DND-41 (cell line): ENCODE data around the gene IMP4.

ENCODE experiments used
- ATAC-seq: fragments of 200-7000 bp; cut with Tn5 transposase; 3 replicates; pipeline ENCODE4 v1.9.1; 2021; ENCODE audit warnings: low read depth; ENCODE audit not compliant: insufficient read depth
- DNase-seq: peaks from one replicate; pipeline ENCODE4 v3.0.0-alpha.2; 2020
- H2AFZ ChIP-seq: 2 replicates; pipeline ENCODE4 v1.6.0; 2012; ENCODE audit warnings: low read depth, low read length
- H3K27ac ChIP-seq: 2 replicates; pipeline ENCODE4 v1.5.1; 2012; ENCODE audit warnings: low read length, inconsistent platforms
- H3K27me3 ChIP-seq: fragments of 200-600 bp; sonication (generic); 2 replicates; pipeline ENCODE4 v1.6.0; 2012; ENCODE audit warnings: low read length, mild to moderate bottlenecking, inconsistent platforms; ENCODE audit not compliant: insufficient read depth, poor library complexity
- H3K36me3 ChIP-seq: 2 replicates; pipeline ENCODE4 v1.5.1; 2012; ENCODE audit warnings: low read length, inconsistent platforms; ENCODE audit not compliant: insufficient read depth
- H3K4me1 ChIP-seq: 2 replicates; pipeline ENCODE4 v1.5.1; 2012; ENCODE audit warnings: mild to moderate bottlenecking, low read length; ENCODE audit not compliant: insufficient read depth
- H3K4me2 ChIP-seq: 2 replicates; pipeline ENCODE4 v1.6.0; 2012; ENCODE audit warnings: mild to moderate bottlenecking, moderate library complexity, low read length, inconsistent platforms; ENCODE audit not compliant: insufficient read depth
- H3K4me3 ChIP-seq, 2 experiments: fragments of 200-600 bp in 1 of 2; shearing (Covaris generic) in 1 of 2; 2 replicates each; pipeline ENCODE4 v1.5.1; 2012 to 2016; ENCODE audit warnings: inconsistent platforms in 2 of 2, low read length in 2 of 2, mild to moderate bottlenecking in 2 of 2, low read depth in 1 of 2, moderate library complexity in 1 of 2
- H3K79me2 ChIP-seq: 2 replicates; pipeline ENCODE4 v1.6.0; 2012; ENCODE audit warnings: low read length, inconsistent platforms; ENCODE audit not compliant: insufficient read depth
- H3K9ac ChIP-seq: 2 replicates; pipeline ENCODE4 v1.6.0; 2012; ENCODE audit warnings: low read depth, mild to moderate bottlenecking, inconsistent platforms, low read length, moderate library complexity
- H3K9me3 ChIP-seq: 2 replicates; pipeline ENCODE4 v1.5.1; 2012; ENCODE audit warnings: low read length, moderate library complexity, mild to moderate bottlenecking, inconsistent platforms; ENCODE audit not compliant: insufficient read depth, severe bottlenecking
- H4K20me1 ChIP-seq: 2 replicates; pipeline ENCODE4 v1.6.0; 2012; ENCODE audit warnings: low read length; ENCODE audit not compliant: insufficient read depth
- EZH2 ChIP-seq: IDR thresholded peaks from 3 replicates; pipeline ENCODE4 v1.6.1; 2012; ENCODE audit warnings: borderline replicate concordance, low read depth, mild to moderate bottlenecking, moderate library complexity, low read length, inconsistent platforms; ENCODE audit not compliant: severe bottlenecking
- TF ChIP-seq, protein P1 (sequence below): IDR thresholded peaks from 2 replicates; pipeline ENCODE4 v1.5.1; 2012; ENCODE audit warnings: borderline replicate concordance, low read length, moderate library complexity, mild to moderate bottlenecking; ENCODE audit not compliant: poor library complexity, severe bottlenecking; ENCODE audit errors: extremely low read depth

The IMP4 gene

DNA sequence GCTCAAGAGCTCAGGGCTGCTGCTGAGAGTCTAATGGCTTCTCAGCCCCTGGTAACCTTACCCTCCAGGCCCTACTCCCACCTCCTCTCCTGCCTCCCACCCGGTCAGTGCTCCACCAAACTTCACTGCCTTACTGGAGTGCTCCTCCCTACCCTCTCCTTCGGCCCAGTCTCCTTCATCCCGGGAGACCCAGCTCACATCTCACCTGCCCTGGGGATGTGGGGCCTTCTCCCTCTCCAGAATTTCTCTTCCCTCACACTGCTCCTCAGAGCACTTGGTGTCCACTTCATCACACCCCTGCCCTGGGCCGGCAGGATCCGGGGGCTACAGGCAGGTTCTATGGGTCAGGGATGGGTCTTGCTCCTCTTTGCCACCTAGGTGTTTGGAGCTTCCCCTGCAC lies 34.8 kb downstream of the IMP4 start:
- H3K36me3 ChIP-seq: 0 out of 2 replicates have a peak, but pooled peaks cover 5% of the 10 kb centered on the region
- no peak overlapping the region for H3K27ac ChIP-seq

GRCh38 chr2:130378206-130378897 lies 35.7 kb downstream of the IMP4 start:
- DNase-seq (no peak), ATAC-seq (no peak)
- Histone ChIP-seq H3K9me3 (no peaks in the 10 kb centered on the region), H3K79me2 (no peaks in the 10 kb centered on the region), H3K9ac (no peak overlapping the region), H3K4me2 (no peak overlapping the region), H3K36me3 (0 out of 2 replicates have a peak, but pooled peaks cover 5% of the 10 kb centered on the region), H3K27ac (no peak overlapping the region), H2AFZ (no peak overlapping the region), H3K4me1 (peaks cover 12% of the 10 kb centered on the region), H4K20me1 (no peaks in the 10 kb centered on the region), H3K4me3 (no peak overlapping the region), H3K27me3 (no peaks in the 10 kb centered on the region)
- TF ChIP-seq EZH2: no peak
- TF ChIP-seq, protein P1, sequence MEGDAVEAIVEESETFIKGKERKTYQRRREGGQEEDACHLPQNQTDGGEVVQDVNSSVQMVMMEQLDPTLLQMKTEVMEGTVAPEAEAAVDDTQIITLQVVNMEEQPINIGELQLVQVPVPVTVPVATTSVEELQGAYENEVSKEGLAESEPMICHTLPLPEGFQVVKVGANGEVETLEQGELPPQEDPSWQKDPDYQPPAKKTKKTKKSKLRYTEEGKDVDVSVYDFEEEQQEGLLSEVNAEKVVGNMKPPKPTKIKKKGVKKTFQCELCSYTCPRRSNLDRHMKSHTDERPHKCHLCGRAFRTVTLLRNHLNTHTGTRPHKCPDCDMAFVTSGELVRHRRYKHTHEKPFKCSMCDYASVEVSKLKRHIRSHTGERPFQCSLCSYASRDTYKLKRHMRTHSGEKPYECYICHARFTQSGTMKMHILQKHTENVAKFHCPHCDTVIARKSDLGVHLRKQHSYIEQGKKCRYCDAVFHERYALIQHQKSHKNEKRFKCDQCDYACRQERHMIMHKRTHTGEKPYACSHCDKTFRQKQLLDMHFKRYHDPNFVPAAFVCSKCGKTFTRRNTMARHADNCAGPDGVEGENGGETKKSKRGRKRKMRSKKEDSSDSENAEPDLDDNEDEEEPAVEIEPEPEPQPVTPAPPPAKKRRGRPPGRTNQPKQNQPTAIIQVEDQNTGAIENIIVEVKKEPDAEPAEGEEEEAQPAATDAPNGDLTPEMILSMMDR: no peak

More for the DNA sequence above, 34.8 kb downstream of the IMP4 start:
- Histone ChIP-seq H3K4me1 (peaks cover 21% of the 10 kb centered on the region), H3K79me2 (peaks cover 8% of the 10 kb centered on the region), H3K4me3 (no peak overlapping the region), H4K20me1 (no peaks in the 10 kb centered on the region), H3K9me3 (no peaks in the 10 kb centered on the region), H3K4me2 (no peak overlapping the region), H3K27me3 (no peaks in the 10 kb centered on the region), H2AFZ (no peak overlapping the region), H3K9ac (no peak overlapping the region)
- no peak for TF ChIP-seq EZH2
- TF ChIP-seq, protein P1: no peak
- DNase-seq (no peak), ATAC-seq (no peak)

DNA sequence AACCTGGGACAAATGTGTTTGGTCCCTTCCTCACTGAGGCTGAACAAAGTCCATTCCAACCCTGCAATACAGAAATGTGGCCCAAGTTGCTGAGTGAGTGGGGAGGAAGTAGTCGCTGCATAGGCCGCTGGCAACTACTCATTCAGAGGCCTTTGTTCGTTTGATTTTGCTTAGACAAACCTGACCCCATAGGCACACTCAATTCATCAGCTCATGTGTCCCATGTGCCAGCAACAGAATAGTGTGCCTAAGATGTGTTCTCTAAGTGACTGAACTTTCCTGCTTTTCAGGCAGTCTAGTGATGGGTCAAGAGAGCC lies 36.2 kb downstream of the IMP4 start:
- Histone ChIP-seq H3K4me2 (no peak overlapping the region), H3K9ac (no peak overlapping the region), H3K79me2 (no peaks in the 10 kb centered on the region), H3K9me3 (no peaks in the 10 kb centered on the region), H3K27me3 (no peaks in the 10 kb centered on the region), H3K4me1 (peaks cover 9% of the 10 kb centered on the region), H2AFZ (no peak overlapping the region), H3K27ac (no peak overlapping the region), H3K36me3 (0 out of 2 replicates have a peak, but pooled peaks cover 5% of the 10 kb centered on the region), H4K20me1 (no peaks in the 10 kb centered on the region), H3K4me3 (no peak overlapping the region)
- no peak for TF ChIP-seq EZH2
- TF ChIP-seq, protein P1: no peak
- ATAC-seq (no peak), DNase-seq (no peak)
